Measurements from ENCODE around the gene BEST2.

The BEST2 gene

GRCh38 chr19:12791345-12792050 is 39.9 kb downstream of the BEST2 start, which contains the start of gene JUNB:
Gene JUNB, plus strand, starts transcription at chr19:12791486. Its CDS starts 286 bp downstream, at chr19:12791772.
- ChIA-PET POLR2A (ENCODE audit: low non-redundant PET) (interaction anchor here (0.6 to 7.3 kb wide), 5 partner anchors 9 to 123 kb away, joined by 3 to 120 read pairs (median 7); partner anchors contain the start of gene HOOK2), CTCF (interaction anchor here (0.5 to 3.6 kb wide), 6 partner anchors 9 to 937 kb away, joined by 3 to 40 read pairs (median 6); no protein-coding TSS in a partner anchor)
- no peak for TF ChIP-seq CTCF (conservative IDR thresholded peaks at IDR 0.05; ENCODE audit: low read depth)

GRCh38 chr19:12792051-12792852 is 40.7 kb downstream of the BEST2 start:
- DNase-seq (ENCODE audit: low spot score): no peak
- ChIA-PET CTCF (interaction anchor here (0.6 to 3.6 kb wide), 4 partner anchors 9 to 58 kb away, joined by 3 to 40 read pairs (median 7); partner anchors contain the start of gene TRIR), POLR2A (ENCODE audit: low non-redundant PET) (interaction anchor here (0.6 to 7.3 kb wide), 6 partner anchors 9 to 124 kb away, joined by 3 to 120 read pairs (median 11); partner anchors contain the start of gene HOOK2)
- peak overlapping the region; percentile 100 for H3K27ac ChIP-seq
- TF ChIP-seq CTCF (conservative IDR thresholded peaks at IDR 0.05; ENCODE audit: low read depth): no peak

More at GRCh38 chr19:12791345-12792050, 39.9 kb downstream of the BEST2 start, which contains the start of gene JUNB:
- DNase-seq (ENCODE audit: low spot score): peak; percentile 89
- H3K27ac ChIP-seq: peak within 1 kb of the TSS; percentile 100

GRCh38 chr19:12792853-12793289 is 41.3 kb downstream of the BEST2 start:
- H3K27ac ChIP-seq: peak overlapping the region; percentile 100
- ChIA-PET POLR2A (ENCODE audit: low non-redundant PET) (interaction anchor here (0.9 to 7.3 kb wide), 4 partner anchors 10 to 26 kb away, joined by 3 to 120 read pairs (median 11); partner anchors contain the start of gene HOOK2), CTCF (interaction anchor here (0.6 to 3.6 kb wide), 5 partner anchors 10 to 129 kb away, joined by 3 to 40 read pairs (median 3); partner anchors contain the start of gene HOOK2)
- no peak for DNase-seq (ENCODE audit: low spot score)
- no peak for TF ChIP-seq CTCF (conservative IDR thresholded peaks at IDR 0.05; ENCODE audit: low read depth)

- ChIA-PET CTCF (interaction anchor here (0.6 to 3.6 kb wide), 7 partner anchors 11 to 162 kb away, joined by 3 to 40 read pairs (median 3); partner anchors contain the start of gene HOOK2), POLR2A (ENCODE audit: low non-redundant PET) (interaction anchor here (0.8 to 7.3 kb wide), 3 partner anchors 11 to 79 kb away, joined by 11 to 120 read pairs (median 15); partner anchors contain the start of gene HOOK2)
- TF ChIP-seq CTCF (conservative IDR thresholded peaks at IDR 0.05; ENCODE audit: low read depth): no peak
Measured at GRCh38 chr19:12793290-12794195, 42.0 kb downstream of the BEST2 start.

GRCh38 chr19:12794196-12794941 is 42.8 kb downstream of the BEST2 start:
- H3K27ac ChIP-seq: peak overlapping the region; percentile 100
- DNase-seq (ENCODE audit: low spot score): no peak
- no peak for TF ChIP-seq CTCF (conservative IDR thresholded peaks at IDR 0.05; ENCODE audit: low read depth)
- ChIA-PET POLR2A (ENCODE audit: low non-redundant PET) (interaction anchor here (0.7 to 7.3 kb wide), 3 partner anchors 17 to 32 kb away, joined by 4 to 120 read pairs (median 9); partner anchors contain the start of gene HOOK2), CTCF (interaction anchor here (0.6 to 3.2 kb wide), 4 partner anchors 17 to 161 kb away, joined by 3 to 36 read pairs (median 4); partner anchors contain the start of gene HOOK2)

More at GRCh38 chr19:12793290-12794195, 42.0 kb downstream of the BEST2 start:
- peak; percentile 92 for DNase-seq (ENCODE audit: low spot score)
- H3K27ac ChIP-seq: peak overlapping the region; percentile 100

All from RWPE1 (cell line).